A549 treated with CpdA at 1 μM for 4 hours (cell line): ENCODE data around the gene ANKRD36. TPM values are rescaled to one million over a fixed set of nuclear protein-coding genes. Genes with fewer than 3 reads are reported as not detected.

Experiments
- total RNA-seq: library from RNA; stranded (reverse); fragments of 200-300 nt; extraction: Qiagen RNA extraction; gene quantifications from 5 replicates; pipeline ENCODE4 v1.2.3, GENCODE V29; 2022; ENCODE audit warnings: low read depth

ANKRD36 gene
- total RNA-seq, result 4.9 to 6.9 TPM (median 5.5 TPM) in 5 replicates

GRCh38 chr2:97113050-97113881 is at the start of gene ANKRD36:
TSS of gene ANKRD36 (plus strand) at chr2:97113153. CDS start at chr2:97113740, 587 bp downstream.

GRCh38 chr2:97094772-97095611 is 18.0 kb upstream of the ANKRD36 start, which contains the start of gene FAHD2B:
TSS of gene FAHD2B (minus strand) at chr2:97094882. CDS start at chr2:97091706, 3,176 bp downstream.

Other genes with a start within 250 kb of the ANKRD36 start
- gene SEMA4C, start 243.1 kb upstream of the ANKRD36 start, total RNA-seq, result 16.7 to 24.5 TPM (median 21.2 TPM) in 5 replicates
- not detected in 5 replicates for gene FAM178B, start 126.6 kb upstream of the ANKRD36 start, total RNA-seq
- 10.3 to 14.2 TPM (median 11.7 TPM) in 5 replicates for gene FAHD2B, start 18.3 kb upstream of the ANKRD36 start, total RNA-seq